ENCODE data around the gene PTPRA. TPM values are rescaled to one million over a fixed set of nuclear protein-coding genes. Genes with fewer than 3 reads are reported as not detected.
A peak's percentile ranks its signal among the peaks of the same experiment; 100 is the strongest.
"Not testable (repeated sequence)": the region's sequence is repeated elsewhere in the genome, so short reads cannot be mapped to it uniquely, and the experiment has no call there.

The PTPRA gene
- total RNA-seq, result 10 to 100 TPM; 15.7 to 22.1 (median 18.6) TPM
- long read RNA-seq, partial matches to known transcripts, result 2 of 2 reads
- long read RNA-seq, other reads (novel, unspliced or antisense), result 0 of 2 reads

GRCh38 chr20:2873010-2873746, at the start of gene PTPRA:
TSS of gene PTPRA (plus strand) at chr20:2873481. CDS start at chr20:2964278, 90,797 bp downstream.
- H3K9me3 ChIP-seq, result no peaks in the 10 kb centered on the region
- intact Hi-C loops (cut with DNase I), result no loop called here
- H3K4me3 ChIP-seq, result peak within 1 kb of the TSS; percentile 93 to 96 (median 96)
- WGBS (ENCODE audit: insufficient coverage, low coverage, low lambda C conversion rate, missing lambda C conversion rate), result 0% methylated on average over 5 of the region's 83 CpGs
- H3K27ac ChIP-seq, result peak within 1 kb of the TSS; percentile 53 to 81 (median 59)
- H3K36me3 ChIP-seq, result no peaks in the 10 kb centered on the region
- ATAC-seq, result peak; percentile 94 to 98 (median 96)
- no peaks in the 10 kb centered on the region for H3K27me3 ChIP-seq
- peaks cover 0 to 18% (median 0%) of the 10 kb centered on the region in 4 donors for H3K4me1 ChIP-seq
- peak; percentile 94 to 96 (median 96) for DNase-seq
- TF ChIP-seq POLR2A (IDR thresholded peaks at IDR 0.05) (peak; percentile 90), CTCF (IDR thresholded peaks at IDR 0.05) (no peak)

- intact Hi-C loops (cut with DNase I), result no loop called here
- H3K27me3 ChIP-seq, result peaks cover 0 to 11% of the 10 kb centered on the region in 2 donors
- H3K4me1 ChIP-seq, result no peaks in the 10 kb centered on the region
- H3K36me3 ChIP-seq, result no peaks in the 10 kb centered on the region
- WGBS (ENCODE audit: insufficient coverage, low coverage, low lambda C conversion rate, missing lambda C conversion rate), result 77% methylated on average over 2 of the region's 2 CpGs
- ATAC-seq (no peak), DNase-seq (no peak)
- H3K27ac ChIP-seq, result no peak overlapping the region
- H3K4me3 ChIP-seq, result no peak overlapping the region
- no peaks in the 10 kb centered on the region for H3K9me3 ChIP-seq
- TF ChIP-seq POLR2A (IDR thresholded peaks at IDR 0.05) (no peak), CTCF (IDR thresholded peaks at IDR 0.05) (no peak)
Measured at GRCh38 chr20:2825761-2826160, 47.5 kb upstream of the PTPRA start.

GRCh38 chr20:2826655-2827054, 46.6 kb upstream of the PTPRA start:
- no peak for DNase-seq
- Histone ChIP-seq H3K4me3 (no peak overlapping the region), H3K9me3 (no peaks in the 10 kb centered on the region), H3K27ac (no peak overlapping the region), H3K4me1 (no peaks in the 10 kb centered on the region), H3K27me3 (peaks cover 0 to 2% of the 10 kb centered on the region in 2 donors), H3K36me3 (no peaks in the 10 kb centered on the region)
- ATAC-seq, result no peak
- intact Hi-C loops (cut with DNase I), result no loop called here
- TF ChIP-seq CTCF (IDR thresholded peaks at IDR 0.05), result no peak
- WGBS (ENCODE audit: insufficient coverage, low coverage, low lambda C conversion rate, missing lambda C conversion rate), result 71% methylated on average over 4 of the region's 4 CpGs

GRCh38 chr20:2829376-2829775, 43.9 kb upstream of the PTPRA start:
- DNase-seq (no peak), ATAC-seq (no peak)
- Histone ChIP-seq H3K36me3 (no peaks in the 10 kb centered on the region), H3K4me3 (no peak overlapping the region), H3K4me1 (no peaks in the 10 kb centered on the region), H3K27ac (no peak overlapping the region), H3K9me3 (no peaks in the 10 kb centered on the region), H3K27me3 (no peaks in the 10 kb centered on the region)
- TF ChIP-seq CTCF (IDR thresholded peaks at IDR 0.05), result no peak
- TF ChIP-seq POLR2A (IDR thresholded peaks at IDR 0.05), result no peak
- 60% methylated on average over 6 of the region's 6 CpGs for WGBS (ENCODE audit: insufficient coverage, low coverage, low lambda C conversion rate, missing lambda C conversion rate)
- intact Hi-C loops (cut with DNase I), result no loop called here

- H3K36me3 ChIP-seq; H3K27ac ChIP-seq; H3K4me1 ChIP-seq; ATAC-seq; H3K27me3 ChIP-seq; intact Hi-C loops (cut with DNase I); DNase-seq; H3K9me3 ChIP-seq; H3K4me3 ChIP-seq: not testable (repeated sequence)
- 67% methylated on average over 6 of the region's 7 CpGs for WGBS (ENCODE audit: insufficient coverage, low coverage, low lambda C conversion rate, missing lambda C conversion rate)
Measured at GRCh38 chr20:2831206-2831605, 42.1 kb upstream of the PTPRA start.

Data from right lobe of liver (tissue), 6 donors.